ENCODE measurements around the gene PPP1R3F. TPM values are rescaled to one million over a fixed set of nuclear protein-coding genes. Genes with fewer than 3 reads are reported as not detected.

PPP1R3F gene
- total and polyA plus RNA-seq, 4 donors = 0.78 to 1.7 (median 1.4) TPM

GRCh38 chrX:49247346-49247745, 22.2 kb upstream of the PPP1R3F start:
- DNase-seq (ENCODE audit: low spot score) = no peak
- no peak for TF ChIP-seq JUND (IDR thresholded peaks at IDR 0.05)
- no peak for TF ChIP-seq YY1 (IDR thresholded peaks at IDR 0.05)
- no peak for TF ChIP-seq MAX (IDR thresholded peaks at IDR 0.05)
- no peak for TF ChIP-seq GABPA (IDR thresholded peaks at IDR 0.05 in 1 of 2, conservative IDR thresholded peaks at IDR 0.05 in 1 of 2)
- no peak for TF ChIP-seq TAF1 (conservative IDR thresholded peaks at IDR 0.05)
- TF ChIP-seq FOXA1 (IDR thresholded peaks at IDR 0.05) = no peak
- no peak for TF ChIP-seq REST (IDR thresholded peaks at IDR 0.05)
- Histone ChIP-seq H3K27ac (ENCODE audit: low read depth in 1 of 2, low read length in 2 of 2) (no peak overlapping the region), H3K4me1 (ENCODE audit: control insufficient read depth in 4 of 4, insufficient read depth in 4 of 4, low read length in 3 of 4) (no peaks in the 10 kb centered on the region), H3K36me3 (ENCODE audit: control insufficient read depth in 4 of 4, insufficient read depth in 3 of 4, low read depth in 1 of 4, low read length in 3 of 4) (peaks cover 3 to 19% (median 5%) of the 10 kb centered on the region in 4 donors), H3K4me3 (ENCODE audit: low read depth in 1 of 3, low read length in 3 of 3) (no peak overlapping the region), H3K9me3 (ENCODE audit: control insufficient read depth in 4 of 4, low read length in 3 of 4) (no peaks in the 10 kb centered on the region), H3K27me3 (ENCODE audit: control insufficient read depth in 4 of 4, insufficient read depth in 4 of 4, low read length in 3 of 4) (no peaks in the 10 kb centered on the region), H3K9ac (ENCODE audit: low read depth in 1 of 2, low read length in 2 of 2) (no peak overlapping the region)
- 97% methylated on average over 11 of the region's 11 CpGs for WGBS

- no peaks in the 10 kb centered on the region for H3K9me3 ChIP-seq (ENCODE audit: control insufficient read depth in 4 of 4, low read length in 3 of 4)
- no peaks in the 10 kb centered on the region for H3K27me3 ChIP-seq (ENCODE audit: control insufficient read depth in 4 of 4, insufficient read depth in 4 of 4, low read length in 3 of 4)
- H3K9ac ChIP-seq (ENCODE audit: low read depth in 1 of 2, low read length in 2 of 2) = no peak overlapping the region
- no peak overlapping the region for H3K27ac ChIP-seq (ENCODE audit: low read depth in 1 of 2, low read length in 2 of 2)
- no peaks in the 10 kb centered on the region for H3K4me1 ChIP-seq (ENCODE audit: control insufficient read depth in 4 of 4, insufficient read depth in 4 of 4, low read length in 3 of 4)
- 91% methylated on average over 28 of the region's 28 CpGs for WGBS
- H3K4me3 ChIP-seq (ENCODE audit: low read depth in 1 of 3, low read length in 3 of 3) = no peak overlapping the region
- DNase-seq (ENCODE audit: low spot score) = no peak
- H3K36me3 ChIP-seq (ENCODE audit: control insufficient read depth in 4 of 4, insufficient read depth in 3 of 4, low read depth in 1 of 4, low read length in 3 of 4) = peaks cover 1 to 12% (median 5%) of the 10 kb centered on the region in 4 donors
- TF ChIP-seq REST (IDR thresholded peaks at IDR 0.05) (no peak), YY1 (IDR thresholded peaks at IDR 0.05) (no peak), NR2F2 (IDR thresholded peaks at IDR 0.05) (no peak), GABPA (IDR thresholded peaks at IDR 0.05 in 1 of 2, conservative IDR thresholded peaks at IDR 0.05 in 1 of 2) (no peak), ATF3 (IDR thresholded peaks at IDR 0.05) (no peak), RAD21 (IDR thresholded peaks at IDR 0.05) (no peak), FOXA1 (IDR thresholded peaks at IDR 0.05) (no peak), ZBTB33 (IDR thresholded peaks at IDR 0.05) (no peak), JUND (IDR thresholded peaks at IDR 0.05) (no peak), CTCF (IDR thresholded peaks at IDR 0.05; ENCODE audit: low read depth, low read length, missing input control) (no peak), RXRA (IDR thresholded peaks at IDR 0.05) (no peak), MAX (IDR thresholded peaks at IDR 0.05) (no peak), HNF4G (IDR thresholded peaks at IDR 0.05) (no peak), HNF4A (conservative IDR thresholded peaks at IDR 0.05) (no peak), FOXA2 (IDR thresholded peaks at IDR 0.05) (no peak), SP1 (IDR thresholded peaks at IDR 0.05) (no peak), TAF1 (conservative IDR thresholded peaks at IDR 0.05) (no peak), EGR1 (IDR thresholded peaks at IDR 0.05; ENCODE audit: low read depth in 2 of 2) (no peak)
These were observed 21.4 kb upstream of the PPP1R3F start for GRCh38 chrX:49247916-49248811.

All from liver (tissue), 9 donors.